HG03575 (cell line): ENCODE measurements around the gene DYRK1A.
"Not testable (repeated sequence)": the region's sequence is repeated elsewhere in the genome, so short reads cannot be mapped to it uniquely, and the experiment has no call there.

ENCODE experiments used
- ATAC-seq: cut with Tn5 transposase; IDR thresholded peaks from one replicate; pipeline ENCODE4 v1.9.1; 2021; ENCODE audit not compliant: unreplicated experiment, insufficient number of reproducible peaks, low FRiP score; ENCODE audit errors: extremely low read depth

Gene DYRK1A

GRCh38 chr21:37366482-37367316 is at the start of gene DYRK1A:
Gene DYRK1A, plus strand, starts transcription at chr21:37366773. Its CDS starts 53,602 bp downstream, at chr21:37420375.
- peak; percentile 34 for ATAC-seq

- ATAC-seq: no peak
Measured at GRCh38 chr21:37319551-37319950, 47.0 kb upstream of the DYRK1A start.

DNA sequence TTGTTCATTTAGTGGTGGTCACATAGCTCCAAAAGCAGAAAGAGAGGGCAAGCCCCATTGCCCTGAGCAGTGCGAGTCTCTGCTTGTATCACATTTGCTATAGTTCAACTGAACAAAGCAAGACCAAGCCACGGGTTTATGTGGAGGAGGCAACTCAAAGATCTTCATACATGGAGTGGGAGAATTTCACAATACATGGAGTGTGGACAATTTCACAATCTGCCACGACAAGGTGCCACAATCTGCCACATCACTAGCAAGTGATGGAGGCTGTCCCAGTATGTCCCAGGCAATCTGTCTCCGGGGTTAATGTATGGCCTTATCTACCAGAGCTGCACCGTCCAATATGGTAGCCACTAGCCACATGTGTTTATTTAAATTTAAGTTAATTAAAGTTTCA is 44.5 kb upstream of the DYRK1A start:
- no peak for ATAC-seq

GRCh38 chr21:37324558-37324957 is 42.0 kb upstream of the DYRK1A start:
- ATAC-seq: no peak

- not testable (repeated sequence) for ATAC-seq
Measured at GRCh38 chr21:37328147-37328546, 38.4 kb upstream of the DYRK1A start.

DNA sequence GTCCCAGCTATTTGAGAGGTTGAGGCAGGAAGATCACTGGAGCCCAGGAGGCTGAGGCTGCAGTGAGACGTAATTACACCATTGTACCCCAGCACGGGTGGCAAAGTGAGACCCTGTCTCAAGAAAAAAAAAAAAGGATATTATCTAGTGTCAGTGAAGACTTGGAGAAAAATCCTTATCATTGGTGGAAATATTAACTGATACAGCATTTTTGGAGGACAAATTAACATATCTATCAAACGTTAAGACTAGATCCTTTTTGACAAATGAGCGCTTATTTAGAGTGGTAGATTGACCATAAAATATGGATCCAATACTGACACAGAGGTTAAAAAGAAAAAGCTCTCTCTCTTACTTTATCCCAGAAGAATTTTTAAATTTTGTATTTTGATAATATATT is 35.2 kb upstream of the DYRK1A start:
- ATAC-seq: no peak

DNA sequence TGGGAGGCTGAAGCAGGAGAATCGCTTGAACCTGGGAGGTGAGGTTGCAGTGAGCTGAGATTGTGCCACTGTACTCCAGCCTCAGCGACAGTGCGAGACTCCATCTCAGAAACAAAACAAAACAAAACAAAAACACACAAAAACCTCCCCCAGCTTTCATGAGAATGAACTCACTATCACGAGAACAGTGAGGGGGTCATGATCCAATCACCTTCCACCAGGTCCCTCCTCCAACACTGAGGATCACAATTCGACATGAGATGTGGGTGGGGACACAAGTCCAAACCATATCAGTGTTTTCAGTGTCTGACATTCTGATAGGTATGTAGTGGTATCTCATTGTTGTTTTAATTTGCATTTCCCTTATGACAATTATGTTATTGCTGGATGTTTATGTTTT is 31.5 kb upstream of the DYRK1A start:
- ATAC-seq: no peak

DNA sequence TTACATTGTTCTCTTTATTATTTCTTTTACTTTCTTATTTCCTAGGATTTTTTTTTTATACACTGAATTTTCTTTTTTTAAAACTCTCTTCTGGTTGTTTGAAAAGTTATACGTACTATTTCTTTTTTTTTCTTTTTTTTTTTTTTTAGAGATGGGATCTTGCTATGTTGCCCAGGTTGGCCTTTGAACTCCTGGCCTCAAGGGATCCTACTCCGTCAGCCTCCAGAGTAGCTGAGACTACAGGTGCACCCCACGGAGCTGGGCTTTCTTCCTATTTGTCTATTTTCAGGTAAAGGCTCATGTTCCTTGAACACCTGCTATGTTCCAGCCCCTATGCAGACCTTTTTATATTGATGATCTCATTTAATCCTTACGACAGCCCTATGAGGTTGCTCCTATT is 29.4 kb upstream of the DYRK1A start:
- no peak for ATAC-seq

GRCh38 chr21:37337831-37338230 is 28.7 kb upstream of the DYRK1A start:
- no peak for ATAC-seq

DNA sequence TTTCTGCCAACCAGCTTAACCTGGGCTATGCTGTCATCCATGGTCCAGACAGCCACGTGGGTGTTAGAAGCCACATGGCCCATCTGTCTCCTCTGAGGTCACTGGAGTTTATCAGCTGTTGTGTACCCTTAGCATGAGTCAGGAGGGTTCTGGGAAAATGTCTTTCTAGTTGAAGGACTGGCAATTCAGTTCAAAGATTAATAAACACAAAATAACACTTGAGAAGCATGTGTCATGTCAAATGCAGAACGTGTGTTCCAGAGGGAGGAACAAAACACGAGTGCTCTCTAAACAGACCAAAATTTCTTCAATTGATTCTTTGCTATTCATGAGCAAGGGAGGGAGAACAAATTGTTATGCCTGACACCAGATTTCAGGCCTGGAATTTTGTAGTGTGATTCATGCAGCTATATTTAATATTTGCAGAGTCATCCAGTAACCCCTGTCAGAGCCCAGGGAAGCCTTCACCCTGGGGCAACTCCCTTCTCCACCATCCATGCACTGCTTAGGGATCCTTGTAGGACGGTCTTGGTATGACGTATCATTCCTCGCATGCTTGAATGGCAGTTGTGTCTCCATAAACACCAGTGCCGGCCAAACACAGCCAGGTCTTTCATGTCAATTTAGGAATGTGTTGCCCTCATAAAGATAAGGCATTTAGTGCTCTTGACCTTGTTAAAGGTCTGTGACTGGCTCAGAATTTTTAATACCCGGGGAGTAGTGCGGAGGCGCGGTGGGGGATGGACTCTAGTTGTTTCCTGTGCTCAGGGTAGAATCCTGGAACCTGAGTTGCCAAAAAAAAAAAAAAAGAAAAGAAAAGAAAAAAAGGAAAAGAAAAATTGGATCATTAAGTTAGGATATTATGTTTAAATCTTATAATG is 27.7 kb upstream of the DYRK1A start:
- no peak for ATAC-seq

GRCh38 chr21:37339552-37339939 is 27.0 kb upstream of the DYRK1A start:
- no peak for ATAC-seq

DNA sequence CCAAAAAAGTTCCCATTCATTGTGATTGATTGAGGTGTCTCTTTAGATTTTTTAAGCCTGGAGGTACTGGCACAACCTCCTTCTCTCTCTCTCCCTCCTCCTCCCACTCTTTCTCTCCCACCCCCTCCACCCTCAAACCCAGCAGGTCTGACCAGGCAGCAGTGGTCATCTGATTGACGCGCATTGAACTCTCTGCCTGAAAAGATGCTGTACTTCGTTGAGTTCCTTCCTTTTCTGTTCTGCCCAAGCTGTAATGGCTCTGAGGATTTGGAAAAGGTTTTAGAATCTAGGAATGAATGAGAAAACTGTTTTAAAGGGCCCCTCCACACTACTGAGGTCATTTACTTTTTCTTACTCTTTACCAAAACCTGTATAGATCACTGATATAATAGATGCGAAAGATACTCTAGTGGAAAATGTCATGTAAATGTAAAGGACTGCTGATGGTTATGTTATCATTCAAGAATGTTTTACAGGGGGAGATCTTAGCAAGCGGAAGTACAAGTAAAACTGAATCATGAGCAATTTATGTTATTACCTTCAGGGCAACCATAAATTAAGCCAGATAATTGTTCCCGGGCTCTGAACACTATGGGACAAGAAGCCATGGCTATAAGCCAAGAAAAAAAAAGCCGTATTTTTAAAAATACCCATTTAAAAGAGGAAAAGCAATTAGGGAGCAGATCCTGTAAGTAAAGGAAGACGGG is 25.2 kb upstream of the DYRK1A start:
- no peak for ATAC-seq

GRCh38 chr21:37342046-37342632 is 24.4 kb upstream of the DYRK1A start:
- ATAC-seq: no peak

- no peak for ATAC-seq
Measured at GRCh38 chr21:37346841-37347430, 19.6 kb upstream of the DYRK1A start.

GRCh38 chr21:37348664-37349063 is 17.9 kb upstream of the DYRK1A start:
- no peak for ATAC-seq

GRCh38 chr21:37350472-37350871 is 16.1 kb upstream of the DYRK1A start:
- ATAC-seq: no peak

DNA sequence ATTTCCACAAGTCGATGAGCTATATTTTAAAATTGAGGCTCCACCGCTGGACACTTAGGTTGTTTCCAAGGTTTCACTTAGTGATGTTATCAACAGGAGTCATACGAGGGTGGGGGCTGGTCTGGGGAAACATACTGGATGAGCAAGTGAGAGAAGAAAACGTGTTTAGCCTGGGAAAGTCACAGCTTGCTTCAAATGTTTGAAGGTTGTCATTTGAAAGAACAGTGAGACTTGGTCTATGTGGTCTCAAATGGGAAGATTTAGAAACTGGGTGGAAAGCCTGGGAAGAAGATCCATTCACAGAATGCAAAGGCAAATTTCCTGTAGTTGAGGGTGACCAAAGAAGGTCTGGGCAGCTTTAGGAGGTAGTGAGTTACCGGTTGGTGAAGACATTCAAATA is 9.9 kb upstream of the DYRK1A start:
- no peak for ATAC-seq

DNA sequence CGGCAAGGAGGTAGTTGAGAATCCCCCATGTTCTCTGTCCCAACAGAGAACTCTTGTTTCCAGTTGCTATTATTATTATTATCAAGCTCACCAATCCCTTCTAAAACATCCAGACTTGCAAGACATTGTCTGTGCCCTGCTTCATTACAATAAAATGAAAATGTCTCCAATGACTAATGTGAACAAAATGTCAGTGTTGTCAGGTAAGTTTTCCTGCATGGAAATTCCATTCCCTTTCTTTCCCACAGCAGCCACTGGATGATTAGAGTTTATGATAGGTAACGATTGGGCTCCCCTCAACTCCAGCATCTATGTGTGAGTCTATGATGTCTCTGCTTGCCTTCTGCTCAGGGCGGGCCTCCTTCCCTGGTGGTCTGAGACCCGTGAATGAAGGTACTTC is 8.9 kb upstream of the DYRK1A start:
- ATAC-seq: no peak

- no peak for ATAC-seq
Measured at GRCh38 chr21:37358397-37358796, 8.2 kb upstream of the DYRK1A start.
